ENCODE data around the gene PHACTR2.

The PHACTR2 gene

DNA sequence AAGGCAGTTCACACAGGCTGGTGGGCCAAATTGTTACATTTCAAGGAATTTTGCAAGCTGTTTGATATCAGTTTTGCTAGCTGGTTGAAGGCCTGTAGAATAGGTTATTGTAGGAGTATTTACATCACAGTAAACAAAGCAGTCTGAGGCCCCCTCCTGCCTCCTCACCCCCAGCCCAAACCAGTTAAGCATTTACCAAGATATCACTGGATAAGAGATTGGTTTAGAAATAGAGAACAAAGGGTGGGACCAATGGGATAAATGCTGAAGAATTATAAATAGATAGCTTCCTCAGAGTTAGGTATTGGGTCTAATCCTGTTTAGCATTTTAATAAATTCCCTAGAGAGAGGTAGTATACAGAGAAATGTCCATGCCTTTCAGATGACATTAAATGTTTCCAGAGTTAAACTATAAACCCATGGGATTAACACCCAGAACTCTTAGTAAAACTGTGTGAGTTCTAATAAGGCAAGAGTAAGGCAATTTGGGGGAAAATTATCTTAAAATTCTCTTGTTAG lies 2.3 kb upstream of the PHACTR2 start:
- DNase-seq (ENCODE audit: low spot score) = no peak

GRCh38 chr6:143675946-143676345 lies 1.8 kb upstream of the PHACTR2 start:
- DNase-seq (ENCODE audit: low spot score) = no peak

GRCh38 chr6:143676437-143677045 lies 1.2 kb upstream of the PHACTR2 start:
- DNase-seq (ENCODE audit: low spot score) = no peak

DNA sequence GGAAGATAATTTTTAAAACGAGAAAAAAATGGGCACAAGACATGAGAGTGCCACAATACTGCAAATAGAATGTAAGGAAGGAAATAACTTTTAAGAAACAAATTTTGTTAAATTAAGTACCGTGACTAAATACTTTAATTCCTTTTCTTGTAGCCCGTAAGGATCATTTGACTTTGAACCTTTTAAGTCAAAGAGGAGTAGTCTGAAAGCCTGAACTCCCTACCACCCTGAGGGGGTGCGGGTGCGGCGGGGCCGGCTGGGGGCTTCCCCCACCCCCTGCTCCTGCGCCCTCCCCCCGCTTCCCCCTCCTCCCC lies 231 bp upstream of the PHACTR2 start:
- no peak for DNase-seq (ENCODE audit: low spot score)

- peak; percentile 33 for DNase-seq (ENCODE audit: low spot score)
Observed at GRCh38 chr6:143679041-143679440, 1.3 kb downstream of the PHACTR2 start.

DNA sequence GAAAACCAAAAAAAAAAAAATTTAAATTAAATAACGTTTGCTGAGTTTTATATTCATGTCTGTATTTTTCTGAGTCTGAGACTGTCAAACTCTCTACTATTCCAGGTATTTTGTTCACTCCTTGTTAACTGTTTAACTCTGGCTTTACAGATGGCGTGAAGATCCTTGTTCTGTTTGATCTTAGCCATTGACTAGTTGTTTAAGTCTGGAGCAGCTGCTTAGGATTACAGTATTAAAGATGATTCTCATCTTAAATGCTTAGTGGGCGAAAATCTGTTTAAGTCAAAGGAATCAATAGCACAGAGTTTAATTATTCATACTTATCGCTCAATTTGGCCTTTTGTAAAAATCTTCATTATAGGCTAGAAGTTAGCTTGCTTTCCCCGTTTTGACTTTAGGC lies 2.4 kb downstream of the PHACTR2 start:
- no peak for DNase-seq (ENCODE audit: low spot score)

- no peak for DNase-seq (ENCODE audit: low spot score)
Observed at GRCh38 chr6:143682805-143683204, 5.0 kb downstream of the PHACTR2 start.

DNA sequence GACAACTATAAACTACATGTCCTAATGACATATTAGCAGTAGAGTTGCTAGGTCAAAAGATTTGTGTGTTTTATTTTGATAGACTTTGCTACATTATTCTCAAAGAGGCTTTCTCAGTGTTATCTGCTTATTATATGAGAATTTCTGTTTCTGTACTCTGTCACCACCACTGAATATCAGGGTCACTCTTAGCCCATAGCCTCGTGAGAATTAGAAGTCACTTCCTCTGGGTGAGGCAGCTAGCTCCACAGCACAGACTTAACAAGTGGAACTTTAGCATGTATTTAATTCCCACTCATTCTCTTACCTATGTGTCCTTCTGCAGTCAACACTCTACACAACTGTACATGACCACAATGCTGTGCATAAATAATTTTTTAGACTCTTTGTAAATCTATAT lies 6.7 kb downstream of the PHACTR2 start:
- DNase-seq (ENCODE audit: low spot score) = no peak

DNA sequence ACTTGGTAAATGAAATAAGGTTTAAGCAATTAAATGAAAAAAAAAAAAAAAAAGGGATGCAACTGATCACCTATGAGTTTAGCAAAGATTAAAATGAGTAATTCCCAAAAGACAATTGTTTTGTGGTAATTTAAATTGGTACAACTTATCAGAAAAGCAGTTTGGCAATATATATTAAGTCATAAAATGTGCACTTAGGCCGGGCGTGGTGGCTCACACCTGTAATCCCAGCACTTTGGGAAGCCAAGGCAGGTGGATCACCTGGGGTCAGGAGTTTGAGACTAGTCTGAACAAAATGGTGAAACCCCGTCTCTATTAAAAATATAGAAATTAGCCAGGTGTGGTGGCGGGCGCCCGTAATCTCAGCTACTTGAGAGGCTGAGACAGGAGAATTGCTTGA lies 7.9 kb downstream of the PHACTR2 start:
- DNase-seq (ENCODE audit: low spot score) = no peak

GRCh38 chr6:143687591-143687990 lies 9.8 kb downstream of the PHACTR2 start:
- DNase-seq (ENCODE audit: low spot score) = no peak

- no peak for DNase-seq (ENCODE audit: low spot score)
Observed at GRCh38 chr6:143688681-143689080, 10.9 kb downstream of the PHACTR2 start.

DNA sequence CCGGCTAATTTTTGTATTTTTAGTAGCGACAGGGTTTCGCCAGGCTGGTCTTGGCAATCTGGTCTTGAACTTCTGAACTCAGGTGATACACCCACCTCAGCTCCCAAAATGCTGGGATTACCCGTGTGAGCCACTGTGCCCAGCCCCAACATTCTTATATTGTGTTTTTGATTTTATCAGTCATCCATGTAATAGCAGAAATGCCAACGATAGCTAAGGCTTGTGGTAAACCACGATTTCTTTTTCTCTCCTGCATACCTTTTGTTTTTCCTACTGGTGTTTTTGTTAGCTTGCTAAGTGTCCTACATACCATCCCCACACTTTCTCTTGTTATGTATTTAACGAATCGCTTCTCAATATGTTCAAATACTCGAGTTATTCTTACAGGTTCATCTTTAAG lies 12.1 kb downstream of the PHACTR2 start:
- no peak for DNase-seq (ENCODE audit: low spot score)

- no peak for DNase-seq (ENCODE audit: low spot score)
Observed at GRCh38 chr6:143691155-143691554, 13.4 kb downstream of the PHACTR2 start.

GRCh38 chr6:143691900-143692636 lies 14.3 kb downstream of the PHACTR2 start:
- DNase-seq (ENCODE audit: low spot score) = no peak

- DNase-seq (ENCODE audit: low spot score) = no peak
Observed at GRCh38 chr6:143692696-143693095, 14.9 kb downstream of the PHACTR2 start.

- no peak for DNase-seq (ENCODE audit: low spot score)
Observed at GRCh38 chr6:143694013-143694412, 16.2 kb downstream of the PHACTR2 start.

DNA sequence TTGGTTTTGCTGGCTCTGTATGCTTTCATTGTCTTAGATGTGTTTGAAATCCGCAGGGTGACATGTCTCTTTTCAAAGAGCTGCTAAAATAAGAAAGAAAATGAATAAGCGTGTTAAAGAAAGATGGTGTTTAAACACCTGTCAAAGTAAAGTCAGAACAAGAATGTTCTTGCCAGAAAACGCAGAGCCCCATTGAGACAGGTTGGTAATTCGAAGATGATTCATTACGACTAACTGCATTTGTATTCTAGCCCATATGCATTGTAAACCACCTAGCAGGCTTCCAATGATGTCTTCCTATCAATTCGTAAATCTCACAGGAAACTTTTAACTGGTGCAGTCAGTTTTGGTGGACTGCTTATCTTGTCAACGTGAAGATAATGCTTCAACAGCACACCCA lies 16.8 kb downstream of the PHACTR2 start:
- peak; percentile 42 for DNase-seq (ENCODE audit: low spot score)

GRCh38 chr6:143695130-143695968 lies 17.6 kb downstream of the PHACTR2 start:
- no peak for DNase-seq (ENCODE audit: low spot score)

DNA sequence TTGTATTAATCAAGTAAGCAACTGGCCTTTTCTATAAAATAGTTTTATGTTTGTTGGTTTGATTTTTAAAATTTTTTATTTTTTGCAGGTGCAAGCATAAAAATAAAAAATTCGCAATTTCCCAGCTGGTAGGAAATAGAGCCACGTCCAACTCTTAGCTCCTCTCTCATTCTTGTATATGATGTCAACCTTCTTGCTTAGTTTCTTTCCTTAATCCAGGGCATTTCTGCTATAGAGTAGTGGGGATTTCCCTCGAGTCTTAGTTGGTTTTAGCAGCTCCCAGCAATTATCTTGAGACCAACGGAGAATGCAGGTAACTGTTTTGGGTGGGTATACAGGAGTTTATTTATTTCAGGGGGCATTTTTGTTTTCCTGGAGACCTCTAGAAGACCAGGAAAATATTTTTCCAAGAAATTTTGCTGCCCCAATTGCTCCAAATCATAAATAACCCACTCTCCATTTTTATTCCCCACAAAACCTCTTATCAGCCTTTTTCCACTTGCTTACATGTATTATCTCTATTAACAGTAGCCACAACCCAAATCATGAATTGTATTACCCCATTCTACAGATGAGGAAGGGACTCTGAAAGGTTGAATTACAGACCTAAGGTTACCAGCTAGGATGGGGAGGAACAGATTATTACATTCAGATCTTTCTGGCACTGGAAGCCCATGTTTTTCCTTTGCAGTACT lies 18.4 kb downstream of the PHACTR2 start:
- DNase-seq (ENCODE audit: low spot score) = no peak

- no peak for DNase-seq (ENCODE audit: low spot score)
Observed at GRCh38 chr6:143696664-143697000, 18.9 kb downstream of the PHACTR2 start.

GRCh38 chr6:143697076-143697800 lies 19.5 kb downstream of the PHACTR2 start:
- DNase-seq (ENCODE audit: low spot score) = no peak

GRCh38 chr6:143698329-143698728 lies 20.6 kb downstream of the PHACTR2 start:
- DNase-seq (ENCODE audit: low spot score) = no peak

All from RKO (cell line).